ENCODE measurements around the gene RASA2.
"Not testable (repeated sequence)": the region's sequence is repeated elsewhere in the genome, so short reads cannot be mapped to it uniquely, and the experiment has no call there.

Gene RASA2

GRCh38 chr3:141485641-141486495, 959 bp upstream of the RASA2 start:
- Histone ChIP-seq H3K9me3 (ENCODE audit: control insufficient read depth, low read depth, low read length) (no peaks in the 10 kb centered on the region), H3K9ac (ENCODE audit: low read length) (peak overlapping the region; percentile 39), H3K4me1 (ENCODE audit: control insufficient read depth, low read depth, low read length) (peaks cover 36% of the 10 kb centered on the region), H3K27ac (ENCODE audit: low read length) (peak overlapping the region; percentile 37), H3K27me3 (ENCODE audit: control insufficient read depth, insufficient read depth, low read length) (no peaks in the 10 kb centered on the region), H3K4me3 (ENCODE audit: low read length) (peak overlapping the region; percentile 63), H3K36me3 (ENCODE audit: control insufficient read depth, low read depth, low read length) (no peaks in the 10 kb centered on the region)

- peak overlapping the region; percentile 63 for H3K4me3 ChIP-seq (ENCODE audit: low read length)
- H3K27ac ChIP-seq (ENCODE audit: low read length): no peak overlapping the region
- H3K4me1 ChIP-seq (ENCODE audit: control insufficient read depth, low read depth, low read length): peaks cover 36% of the 10 kb centered on the region
Measured at GRCh38 chr3:141486496-141486745, 406 bp upstream of the RASA2 start.

GRCh38 chr3:141487521-141488252, 860 bp downstream of the RASA2 start:
- Histone ChIP-seq H3K4me3 (ENCODE audit: low read length) (peak overlapping the region; percentile 95), H3K27me3 (ENCODE audit: control insufficient read depth, insufficient read depth, low read length) (no peaks in the 10 kb centered on the region), H3K27ac (ENCODE audit: low read length) (peak overlapping the region; percentile 52), H3K9ac (ENCODE audit: low read length) (peak overlapping the region; percentile 85), H3K36me3 (ENCODE audit: control insufficient read depth, low read depth, low read length) (no peaks in the 10 kb centered on the region), H3K9me3 (ENCODE audit: control insufficient read depth, low read depth, low read length) (no peaks in the 10 kb centered on the region), H3K4me1 (ENCODE audit: control insufficient read depth, low read depth, low read length) (peaks cover 36% of the 10 kb centered on the region)

More at GRCh38 chr3:141486496-141486745, 406 bp upstream of the RASA2 start:
- H3K9ac ChIP-seq (ENCODE audit: low read length): peak overlapping the region; percentile 39
- no peaks in the 10 kb centered on the region for H3K9me3 ChIP-seq (ENCODE audit: control insufficient read depth, low read depth, low read length)
- H3K27me3 ChIP-seq (ENCODE audit: control insufficient read depth, insufficient read depth, low read length): no peaks in the 10 kb centered on the region
- no peaks in the 10 kb centered on the region for H3K36me3 ChIP-seq (ENCODE audit: control insufficient read depth, low read depth, low read length)

- H3K27ac ChIP-seq (ENCODE audit: low read length): no peak overlapping the region
- H3K9me3 ChIP-seq (ENCODE audit: control insufficient read depth, low read depth, low read length): no peaks in the 10 kb centered on the region
- H3K4me1 ChIP-seq (ENCODE audit: control insufficient read depth, low read depth, low read length): peaks cover 36% of the 10 kb centered on the region
- no peak overlapping the region for H3K4me3 ChIP-seq (ENCODE audit: low read length)
- H3K27me3 ChIP-seq (ENCODE audit: control insufficient read depth, insufficient read depth, low read length): no peaks in the 10 kb centered on the region
- H3K9ac ChIP-seq (ENCODE audit: low read length): no peak overlapping the region
- no peaks in the 10 kb centered on the region for H3K36me3 ChIP-seq (ENCODE audit: control insufficient read depth, low read depth, low read length)
Measured at GRCh38 chr3:141489203-141489602, 2.4 kb downstream of the RASA2 start.

- no peak overlapping the region for H3K27ac ChIP-seq (ENCODE audit: low read length)
- H3K4me1 ChIP-seq (ENCODE audit: control insufficient read depth, low read depth, low read length): peaks cover 29% of the 10 kb centered on the region
- no peaks in the 10 kb centered on the region for H3K27me3 ChIP-seq (ENCODE audit: control insufficient read depth, insufficient read depth, low read length)
- no peak overlapping the region for H3K4me3 ChIP-seq (ENCODE audit: low read length)
- no peak overlapping the region for H3K9ac ChIP-seq (ENCODE audit: low read length)
- no peaks in the 10 kb centered on the region for H3K9me3 ChIP-seq (ENCODE audit: control insufficient read depth, low read depth, low read length)
- no peaks in the 10 kb centered on the region for H3K36me3 ChIP-seq (ENCODE audit: control insufficient read depth, low read depth, low read length)
Measured at GRCh38 chr3:141491081-141491480, 4.3 kb downstream of the RASA2 start.

- no peak overlapping the region for H3K4me3 ChIP-seq (ENCODE audit: low read length)
- no peak overlapping the region for H3K27ac ChIP-seq (ENCODE audit: low read length)
- H3K9ac ChIP-seq (ENCODE audit: low read length): no peak overlapping the region
Measured at GRCh38 chr3:141491929-141492328, 5.1 kb downstream of the RASA2 start.

GRCh38 chr3:141493184-141493583, 6.4 kb downstream of the RASA2 start:
- Histone ChIP-seq H3K4me3 (ENCODE audit: low read length) (no peak overlapping the region), H3K27ac (ENCODE audit: low read length) (no peak overlapping the region), H3K36me3 (ENCODE audit: control insufficient read depth, low read depth, low read length) (no peaks in the 10 kb centered on the region), H3K9ac (ENCODE audit: low read length) (no peak overlapping the region), H3K9me3 (ENCODE audit: control insufficient read depth, low read depth, low read length) (no peaks in the 10 kb centered on the region), H3K4me1 (ENCODE audit: control insufficient read depth, low read depth, low read length) (peaks cover 23% of the 10 kb centered on the region), H3K27me3 (ENCODE audit: control insufficient read depth, insufficient read depth, low read length) (no peaks in the 10 kb centered on the region)

More at GRCh38 chr3:141491929-141492328, 5.1 kb downstream of the RASA2 start:
- Histone ChIP-seq H3K27me3 (ENCODE audit: control insufficient read depth, insufficient read depth, low read length) (no peaks in the 10 kb centered on the region), H3K4me1 (ENCODE audit: control insufficient read depth, low read depth, low read length) (peaks cover 27% of the 10 kb centered on the region), H3K36me3 (ENCODE audit: control insufficient read depth, low read depth, low read length) (no peaks in the 10 kb centered on the region), H3K9me3 (ENCODE audit: control insufficient read depth, low read depth, low read length) (no peaks in the 10 kb centered on the region)

- H3K4me3 ChIP-seq (ENCODE audit: low read length); H3K4me1 ChIP-seq (ENCODE audit: control insufficient read depth, low read depth, low read length); H3K27me3 ChIP-seq (ENCODE audit: control insufficient read depth, insufficient read depth, low read length); H3K27ac ChIP-seq (ENCODE audit: low read length); H3K36me3 ChIP-seq (ENCODE audit: control insufficient read depth, low read depth, low read length); H3K9ac ChIP-seq (ENCODE audit: low read length); H3K9me3 ChIP-seq (ENCODE audit: control insufficient read depth, low read depth, low read length): not testable (repeated sequence)
Measured at GRCh38 chr3:141497589-141497988, 10.8 kb downstream of the RASA2 start.

- H3K27ac ChIP-seq (ENCODE audit: low read length): no peak overlapping the region
- H3K36me3 ChIP-seq (ENCODE audit: control insufficient read depth, low read depth, low read length): no peaks in the 10 kb centered on the region
- no peak overlapping the region for H3K4me3 ChIP-seq (ENCODE audit: low read length)
- H3K4me1 ChIP-seq (ENCODE audit: control insufficient read depth, low read depth, low read length): no peaks in the 10 kb centered on the region
- no peak overlapping the region for H3K9ac ChIP-seq (ENCODE audit: low read length)
- H3K27me3 ChIP-seq (ENCODE audit: control insufficient read depth, insufficient read depth, low read length): no peaks in the 10 kb centered on the region
- no peaks in the 10 kb centered on the region for H3K9me3 ChIP-seq (ENCODE audit: control insufficient read depth, low read depth, low read length)
Measured at GRCh38 chr3:141498598-141499223, 11.9 kb downstream of the RASA2 start.

GRCh38 chr3:141499284-141499683, 12.5 kb downstream of the RASA2 start:
- Histone ChIP-seq H3K27ac (ENCODE audit: low read length) (no peak overlapping the region), H3K9ac (ENCODE audit: low read length) (no peak overlapping the region)

GRCh38 chr3:141499965-141500364, 13.1 kb downstream of the RASA2 start:
- Histone ChIP-seq H3K36me3 (ENCODE audit: control insufficient read depth, low read depth, low read length) (no peaks in the 10 kb centered on the region), H3K27me3 (ENCODE audit: control insufficient read depth, insufficient read depth, low read length) (no peaks in the 10 kb centered on the region), H3K4me1 (ENCODE audit: control insufficient read depth, low read depth, low read length) (no peaks in the 10 kb centered on the region), H3K4me3 (ENCODE audit: low read length) (no peak overlapping the region), H3K9me3 (ENCODE audit: control insufficient read depth, low read depth, low read length) (no peaks in the 10 kb centered on the region), H3K27ac (ENCODE audit: low read length) (no peak overlapping the region), H3K9ac (ENCODE audit: low read length) (no peak overlapping the region)

More at GRCh38 chr3:141499284-141499683, 12.5 kb downstream of the RASA2 start:
- no peaks in the 10 kb centered on the region for H3K4me1 ChIP-seq (ENCODE audit: control insufficient read depth, low read depth, low read length)
- H3K27me3 ChIP-seq (ENCODE audit: control insufficient read depth, insufficient read depth, low read length): no peaks in the 10 kb centered on the region
- no peaks in the 10 kb centered on the region for H3K9me3 ChIP-seq (ENCODE audit: control insufficient read depth, low read depth, low read length)
- no peaks in the 10 kb centered on the region for H3K36me3 ChIP-seq (ENCODE audit: control insufficient read depth, low read depth, low read length)
- no peak overlapping the region for H3K4me3 ChIP-seq (ENCODE audit: low read length)
